Lower leg skin (tissue), 3 donors: ENCODE data around the gene ANO7.

Experiments
- POLR2A ChIP-seq, 2 donors: fragments of 450-650 bp; IDR thresholded peaks; one replicate each; pipeline ENCODE4 v1.6.1; 2016 to 2017; ENCODE audit warnings: antibody characterized with exemption in 2 of 2, mild to moderate bottlenecking in 1 of 2, moderate library complexity in 1 of 2
- TF ChIP-seq, protein P1 (sequence below), 3 donors: fragments of 450-650 bp; IDR thresholded peaks; one replicate each; pipeline ENCODE4 v1.5.1; 2016; ENCODE audit warnings: antibody characterized with exemption in 3 of 3, mild to moderate bottlenecking in 3 of 3, moderate library complexity in 2 of 3

DNA sequence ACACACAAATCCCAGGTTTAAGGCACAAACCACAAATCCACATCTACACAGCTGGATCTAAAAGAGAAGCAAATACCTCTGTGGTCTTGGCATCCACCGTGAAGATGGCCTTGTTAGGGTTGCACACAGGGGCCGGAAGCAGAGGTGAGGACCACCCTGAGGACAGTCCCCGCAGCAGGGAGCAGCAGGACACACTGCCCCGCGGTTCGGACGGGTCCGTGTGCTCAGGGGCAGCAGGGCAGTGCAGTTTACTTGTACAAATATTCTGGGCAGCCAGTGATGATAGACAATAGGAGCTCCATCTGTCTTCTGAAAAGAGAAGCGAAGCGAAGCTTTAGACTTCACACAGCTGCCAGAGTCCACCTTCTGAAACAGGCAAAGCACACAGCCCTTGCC lies 48.0 kb upstream of the ANO7 start:
- TF ChIP-seq, protein P1, sequence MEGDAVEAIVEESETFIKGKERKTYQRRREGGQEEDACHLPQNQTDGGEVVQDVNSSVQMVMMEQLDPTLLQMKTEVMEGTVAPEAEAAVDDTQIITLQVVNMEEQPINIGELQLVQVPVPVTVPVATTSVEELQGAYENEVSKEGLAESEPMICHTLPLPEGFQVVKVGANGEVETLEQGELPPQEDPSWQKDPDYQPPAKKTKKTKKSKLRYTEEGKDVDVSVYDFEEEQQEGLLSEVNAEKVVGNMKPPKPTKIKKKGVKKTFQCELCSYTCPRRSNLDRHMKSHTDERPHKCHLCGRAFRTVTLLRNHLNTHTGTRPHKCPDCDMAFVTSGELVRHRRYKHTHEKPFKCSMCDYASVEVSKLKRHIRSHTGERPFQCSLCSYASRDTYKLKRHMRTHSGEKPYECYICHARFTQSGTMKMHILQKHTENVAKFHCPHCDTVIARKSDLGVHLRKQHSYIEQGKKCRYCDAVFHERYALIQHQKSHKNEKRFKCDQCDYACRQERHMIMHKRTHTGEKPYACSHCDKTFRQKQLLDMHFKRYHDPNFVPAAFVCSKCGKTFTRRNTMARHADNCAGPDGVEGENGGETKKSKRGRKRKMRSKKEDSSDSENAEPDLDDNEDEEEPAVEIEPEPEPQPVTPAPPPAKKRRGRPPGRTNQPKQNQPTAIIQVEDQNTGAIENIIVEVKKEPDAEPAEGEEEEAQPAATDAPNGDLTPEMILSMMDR (IDR thresholded peaks at IDR 0.05), result no peak
- TF ChIP-seq POLR2A (IDR thresholded peaks at IDR 0.05), result no peak
